Hematopoietic multipotent progenitor cell (in vitro differentiated cells): Measurements from ENCODE around the gene PRRC2A. TPM values are rescaled to one million over a fixed set of nuclear protein-coding genes. Genes with fewer than 3 reads are reported as not detected.

Source experiments
- DNase-seq, 3 donors: peaks; one replicate each; pipeline ENCODE4 v3.0.0-alpha.2; 2011 to 2015; ENCODE audit warnings: low read depth in 2 of 3, low spot score in 2 of 3
- total RNA-seq: library from RNA; depleted of rRNA; stranded (reverse); fragments of >200 nt; gene quantifications from one replicate; pipeline ENCODE4 v1.2.3, GENCODE V29; 2012

The PRRC2A gene
- 117 TPM for total RNA-seq

GRCh38 chr6:31620586-31621319 lies at the start of gene PRRC2A:
PRRC2A (plus strand) TSS chr6:31620715; CDS start chr6:31622790, 2,075 bp downstream.
- peak in 2 of 3 donors; percentile 78 to 90 for DNase-seq

GRCh38 chr6:31572041-31572911 lies 48.2 kb upstream of the PRRC2A start, which contains the start of gene LTA:
LTA (plus strand) TSS chr6:31572289; CDS start chr6:31572743, 454 bp downstream.
- DNase-seq: no peak

- DNase-seq: no peak
Observed at GRCh38 chr6:31573239-31574105, 47.0 kb upstream of the PRRC2A start.

- DNase-seq: no peak
Observed at GRCh38 chr6:31574106-31575061, 46.1 kb upstream of the PRRC2A start.

- DNase-seq: peak in 1 of 3 donors; percentile 30
Observed at GRCh38 chr6:31575335-31575901, 45.1 kb upstream of the PRRC2A start, which contains the start of gene TNF. TNF (plus strand) TSS chr6:31575565; CDS start chr6:31575742, 177 bp downstream.

GRCh38 chr6:31575952-31576685 lies 44.4 kb upstream of the PRRC2A start:
- no peak for DNase-seq

- DNase-seq: no peak
Observed at GRCh38 chr6:31576897-31577578, 43.5 kb upstream of the PRRC2A start.

GRCh38 chr6:31577579-31577966 lies 42.9 kb upstream of the PRRC2A start:
- no peak for DNase-seq

GRCh38 chr6:31578184-31579118 lies 42.1 kb upstream of the PRRC2A start:
- DNase-seq: no peak

GRCh38 chr6:31579119-31579505 lies 41.4 kb upstream of the PRRC2A start:
- DNase-seq: no peak

- no peak for DNase-seq
Observed at GRCh38 chr6:31579546-31580437, 40.7 kb upstream of the PRRC2A start.

GRCh38 chr6:31580438-31580740 lies 40.1 kb upstream of the PRRC2A start:
- DNase-seq: no peak

GRCh38 chr6:31580807-31581433 lies 39.6 kb upstream of the PRRC2A start:
- DNase-seq: peak; percentile 79 to 85 (median 81)

- DNase-seq: no peak
Observed at GRCh38 chr6:31581434-31582229, 38.9 kb upstream of the PRRC2A start.

GRCh38 chr6:31582230-31582643 lies 38.3 kb upstream of the PRRC2A start, which contains the start of gene LTB:
LTB (minus strand) TSS chr6:31582424; CDS start chr6:31582417, 7 bp downstream.
- no peak for DNase-seq
